IMR-90 (cell line): ENCODE data around the gene KCNT2. TPM values are rescaled to one million over a fixed set of nuclear protein-coding genes. Genes with fewer than 3 reads are reported as not detected.

Source experiments
- ATAC-seq: fragments of 200-7000 bp; cut with Tn5 transposase; 2 replicates; pipeline ENCODE4 v1.9.1; 2020; ENCODE audit warnings: low read depth, mild to moderate bottlenecking, moderate library complexity
- BruUV-seq: library from RNA; stranded (reverse); fragments of 400-500 nt; replicated peaks from 2 replicates; lab custom pipeline; 2021; lab: Mats Ljungman, UMichigan
- CTCF ChIA-PET: fragments of 300-600 bp; formaldehyde crosslinking; extraction: SDS; loops from one replicate; lab custom pipeline; 2021; ENCODE audit warnings: antibody characterized with exemption; lab: Yijun Ruan, JAX
- POLR2A ChIA-PET: fragments of 300-600 bp; sonication (Branson Sonifier 250); formaldehyde crosslinking; loops from one replicate; lab custom pipeline; 2022; ENCODE audit warnings: antibody characterized with exemption; ENCODE audit not compliant: unreplicated experiment; lab: Charles Lee
- DNase-seq: peaks from one replicate; pipeline ENCODE4 v3.0.0; 2013
- H2AFZ ChIP-seq: replicated peaks from 2 replicates; pipeline ENCODE3; 2013; ENCODE audit warnings: low read length, mild to moderate bottlenecking; ENCODE audit not compliant: poor library complexity
- H2AK5ac ChIP-seq: 2 replicates; pipeline ENCODE4 v1.6.1; 2013; ENCODE audit warnings: low read depth, low read length, inconsistent platforms
- H2AK9ac ChIP-seq: replicated peaks from 2 replicates; pipeline ENCODE3; 2013; ENCODE audit warnings: mild to moderate bottlenecking, low read depth, low read length, moderate library complexity; ENCODE audit not compliant: poor library complexity
- H2BK120ac ChIP-seq: 2 replicates; pipeline ENCODE4 v1.6.1; 2013; ENCODE audit warnings: low read depth, low read length, inconsistent platforms
- H2BK15ac ChIP-seq: 3 replicates; pipeline ENCODE4 v1.6.1; 2013; ENCODE audit warnings: low read depth, low read length, inconsistent platforms
- H2BK20ac ChIP-seq: 2 replicates; pipeline ENCODE4 v1.6.1; 2013; ENCODE audit warnings: low read depth, mild to moderate bottlenecking, inconsistent platforms, low read length, moderate library complexity
- H2BK5ac ChIP-seq: 2 replicates; pipeline ENCODE4 v1.6.1; 2013; ENCODE audit warnings: mild to moderate bottlenecking, low read depth, low read length, inconsistent platforms; ENCODE audit not compliant: poor library complexity, severe bottlenecking
- H3K14ac ChIP-seq: replicated peaks from 2 replicates; pipeline ENCODE4 v1.6.1; 2013; ENCODE audit warnings: low read depth, low read length, inconsistent platforms
- H3K18ac ChIP-seq: 2 replicates; pipeline ENCODE4 v1.6.1; 2013; ENCODE audit warnings: low read depth, low read length, control low read depth
- H3K23ac ChIP-seq: 2 replicates; pipeline ENCODE4 v1.6.1; 2013; ENCODE audit warnings: low read depth, low read length, inconsistent platforms
- H3K27ac ChIP-seq: 2 replicates; pipeline ENCODE4 v1.5.1; 2013; ENCODE audit warnings: mild to moderate bottlenecking, control low read depth, low read length; ENCODE audit not compliant: insufficient read depth
- H3K27me3 ChIP-seq: 2 replicates; pipeline ENCODE4 v1.6.1; 2013; ENCODE audit warnings: low read length; ENCODE audit not compliant: control insufficient read depth, insufficient read depth
- H3K36me3 ChIP-seq: 2 replicates; pipeline ENCODE4 v1.6.1; 2013; ENCODE audit warnings: low read length, mixed read lengths; ENCODE audit not compliant: control insufficient read depth, insufficient read depth
- H3K4ac ChIP-seq: 2 replicates; pipeline ENCODE4 v1.6.1; 2013; ENCODE audit warnings: low read depth, low read length, inconsistent platforms
- H3K4me1 ChIP-seq: 2 replicates; pipeline ENCODE4 v1.6.1; 2013; ENCODE audit warnings: low read length, mixed read lengths; ENCODE audit not compliant: control insufficient read depth, insufficient read depth
- H3K4me2 ChIP-seq: 2 replicates; pipeline ENCODE4 v1.6.1; 2013; ENCODE audit warnings: low read depth, mild to moderate bottlenecking, control low read depth, low read length, moderate library complexity
- H3K4me3 ChIP-seq: 2 replicates; pipeline ENCODE4 v1.5.1; 2013; ENCODE audit warnings: low read depth, mild to moderate bottlenecking, control low read depth, low read length, moderate library complexity; ENCODE audit not compliant: insufficient read depth
- H3K56ac ChIP-seq: 2 replicates; pipeline ENCODE4 v1.6.1; 2013; ENCODE audit warnings: low read length, inconsistent platforms; ENCODE audit not compliant: insufficient read depth; ENCODE audit errors: extremely low read depth
- H3K79me1 ChIP-seq, 2 experiments: 2 replicates each; pipeline ENCODE4 v1.6.1; 2013; ENCODE audit warnings: low read length in 2 of 2, inconsistent platforms in 1 of 2, low read depth in 1 of 2
- H3K9ac ChIP-seq: 2 replicates; pipeline ENCODE4 v1.6.1; 2013; ENCODE audit warnings: low read depth, low read length, control low read depth
- H3K9me1 ChIP-seq: 2 replicates; pipeline ENCODE4 v1.6.1; 2013; ENCODE audit warnings: low read length, inconsistent platforms; ENCODE audit not compliant: insufficient read depth
- H3K9me3 ChIP-seq: 2 replicates; pipeline ENCODE4 v1.6.1; 2013; ENCODE audit warnings: low read length; ENCODE audit not compliant: control insufficient read depth, insufficient read depth
- H4K20me1 ChIP-seq: 2 replicates; pipeline ENCODE4 v1.6.1; 2013; ENCODE audit warnings: low read length, inconsistent platforms; ENCODE audit not compliant: insufficient read depth
- H4K5ac ChIP-seq: 2 replicates; pipeline ENCODE4 v1.6.1; 2013; ENCODE audit warnings: mild to moderate bottlenecking, low read depth, low read length, control low read depth
- H4K8ac ChIP-seq, 2 experiments: 2 replicates each; pipeline ENCODE4 v1.6.1; 2013; ENCODE audit warnings: low read depth in 2 of 2, low read length in 2 of 2, control low read depth in 1 of 2, inconsistent platforms in 1 of 2
- H4K91ac ChIP-seq: 2 replicates; pipeline ENCODE4 v1.6.1; 2013; ENCODE audit warnings: low read depth, low read length, inconsistent platforms; ENCODE audit not compliant: insufficient read depth
- BHLHE40 ChIP-seq: fragments of 150-350 bp; IDR thresholded peaks from 2 replicates; pipeline ENCODE4 v1.6.1; 2016; ENCODE audit warnings: mild to moderate bottlenecking, low read depth, low read length
- CEBPB ChIP-seq: IDR thresholded peaks from 2 replicates; pipeline ENCODE4 v1.6.1; 2012; ENCODE audit warnings: low read depth, low read length, improper control_type of control experiment
- FOS ChIP-seq: fragments of 150-350 bp; IDR thresholded peaks from 2 replicates; pipeline ENCODE4 v1.6.1; 2016; ENCODE audit warnings: low read depth, low read length
- MAFK ChIP-seq: IDR thresholded peaks from 2 replicates; pipeline ENCODE4 v1.6.1; 2012; ENCODE audit warnings: low read depth, low read length, improper control_type of control experiment
- MXI1 ChIP-seq: IDR thresholded peaks from 2 replicates; pipeline ENCODE4 v1.6.1; 2012; ENCODE audit warnings: low read depth, mild to moderate bottlenecking, low read length, moderate library complexity, borderline replicate concordance
- NFE2L2 ChIP-seq: fragments of 150-350 bp; IDR thresholded peaks from 2 replicates; pipeline ENCODE4 v1.6.1; 2016; ENCODE audit warnings: low read depth, mild to moderate bottlenecking, low read length
- POLR2A ChIP-seq: IDR thresholded peaks from 2 replicates; pipeline ENCODE4 v1.6.1; 2012; ENCODE audit warnings: mild to moderate bottlenecking, low read depth, low read length
- RAD21 ChIP-seq: IDR thresholded peaks from 2 replicates; pipeline ENCODE4 v1.6.1; 2012; ENCODE audit warnings: low read length, improper control_type of control experiment
- RCOR1 ChIP-seq: IDR thresholded peaks from 2 replicates; pipeline ENCODE4 v1.6.1; 2012; ENCODE audit warnings: mild to moderate bottlenecking, low read length, improper control_type of control experiment; ENCODE audit not compliant: insufficient replicate concordance
- RFX5 ChIP-seq: IDR thresholded peaks from 2 replicates; pipeline ENCODE4 v1.8.0; 2012; ENCODE audit warnings: low read depth, mild to moderate bottlenecking, low read length, moderate library complexity
- SMC3 ChIP-seq: fragments of 150-350 bp; IDR thresholded peaks from 2 replicates; pipeline ENCODE4 v1.6.1; 2016; ENCODE audit warnings: low read depth, mild to moderate bottlenecking, antibody characterized with exemption, low read length, moderate library complexity
- USF2 ChIP-seq: fragments of 150-350 bp; IDR thresholded peaks from 2 replicates; pipeline ENCODE4 v1.6.1; 2017; ENCODE audit warnings: mild to moderate bottlenecking, antibody characterized with exemption, low read length, low read depth
- whole genome bisulfite sequencing, 2 experiments: methylation state at CpG; one replicate each; pipeline versions ENCODE4 v1.1.5 to v1.1.7; 2013; ENCODE audit warnings: missing lambda C conversion rate in 2 of 2; ENCODE audit not compliant: insufficient read length in 1 of 2; ENCODE audit errors: extremely low coverage in 2 of 2; 5-methylcytosine and 5-hydroxymethylcytosine counted together
- dilution Hi-C: fragments of 300-500 bp; cut with HindIII; formaldehyde crosslinking; loops from one replicate; pipeline ENCODE4 v1.14.3; 2018; ENCODE audit warnings: low sequenced_read_pairs; ENCODE audit not compliant: unreplicated experiment
- in situ Hi-C: fragments of 300-500 bp; cut with MboI; formaldehyde crosslinking; loops from 3 replicates; pipeline ENCODE4 v1.14.3; 2019; ENCODE audit warnings: low sequenced_read_pairs, inconsistent platforms, mixed read lengths
- intact Hi-C: fragments of 100-400 bp; cut with micrococcal nuclease; formaldehyde crosslinking; loops from 2 replicates; pipeline ENCODE4 v1.10.0; 2022
- polyA plus RNA-seq, 3 experiments: library from polyadenylated mRNA; depleted of rRNA; stranded (reverse); fragments of >200 nt; gene quantifications; 2 replicates each; pipeline ENCODE4 v1.2.3, GENCODE V29; 2012; ENCODE audit warnings: low replicate concordance in 1 of 3
- total RNA-seq: library from RNA; depleted of rRNA; stranded (reverse); fragments of >200 nt; gene quantifications from 2 replicates; pipeline ENCODE4 v1.2.3, GENCODE V29; 2012
- TF ChIP-seq, protein P1 (sequence below): conservative IDR thresholded peaks from 2 replicates; pipeline ENCODE4 v1.5.1; 2012; ENCODE audit warnings: mild to moderate bottlenecking, low read depth, low read length, improper control_type of control experiment
- TF ChIP-seq, protein P2 (sequence below): fragments of 150-350 bp; IDR thresholded peaks from 2 replicates; pipeline ENCODE4 v1.6.1; 2016; ENCODE audit warnings: low read depth, mild to moderate bottlenecking, low read length, moderate library complexity, borderline replicate concordance

KCNT2 gene
- total and polyA plus RNA-seq, 2 of the 4 experiments (the other 2 are of a cell fraction) = 0.22 to 0.72 TPM

GRCh38 chr1:196527919-196528318, 80.3 kb downstream of the KCNT2 start:
- no CpG with 5 or more reads among the region's 2 CpGs for WGBS, 2 experiments
- POLR2A ChIA-PET = no interaction called here
- H3K4me1 ChIP-seq = no peaks in the 10 kb centered on the region
- no peak overlapping the region for H3K23ac ChIP-seq
- H3K56ac ChIP-seq = no peak overlapping the region
- 0 out of 2 replicates have a peak, but pooled peaks cover under 1% of the 10 kb centered on the region for H3K9me3 ChIP-seq
- H4K20me1 ChIP-seq = no peaks in the 10 kb centered on the region
- no peak overlapping the region for H3K27ac ChIP-seq
- no peaks in the 10 kb centered on the region for H3K36me3 ChIP-seq
- TF ChIP-seq NFE2L2 = no peak
- no peak for TF ChIP-seq FOS
- no peak for TF ChIP-seq CEBPB
- no peak for TF ChIP-seq MXI1
- no peak for TF ChIP-seq POLR2A
- no peak for TF ChIP-seq SMC3
- no peak for TF ChIP-seq USF2
- TF ChIP-seq BHLHE40 = no peak
- TF ChIP-seq, protein P1, sequence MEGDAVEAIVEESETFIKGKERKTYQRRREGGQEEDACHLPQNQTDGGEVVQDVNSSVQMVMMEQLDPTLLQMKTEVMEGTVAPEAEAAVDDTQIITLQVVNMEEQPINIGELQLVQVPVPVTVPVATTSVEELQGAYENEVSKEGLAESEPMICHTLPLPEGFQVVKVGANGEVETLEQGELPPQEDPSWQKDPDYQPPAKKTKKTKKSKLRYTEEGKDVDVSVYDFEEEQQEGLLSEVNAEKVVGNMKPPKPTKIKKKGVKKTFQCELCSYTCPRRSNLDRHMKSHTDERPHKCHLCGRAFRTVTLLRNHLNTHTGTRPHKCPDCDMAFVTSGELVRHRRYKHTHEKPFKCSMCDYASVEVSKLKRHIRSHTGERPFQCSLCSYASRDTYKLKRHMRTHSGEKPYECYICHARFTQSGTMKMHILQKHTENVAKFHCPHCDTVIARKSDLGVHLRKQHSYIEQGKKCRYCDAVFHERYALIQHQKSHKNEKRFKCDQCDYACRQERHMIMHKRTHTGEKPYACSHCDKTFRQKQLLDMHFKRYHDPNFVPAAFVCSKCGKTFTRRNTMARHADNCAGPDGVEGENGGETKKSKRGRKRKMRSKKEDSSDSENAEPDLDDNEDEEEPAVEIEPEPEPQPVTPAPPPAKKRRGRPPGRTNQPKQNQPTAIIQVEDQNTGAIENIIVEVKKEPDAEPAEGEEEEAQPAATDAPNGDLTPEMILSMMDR = no peak
- TF ChIP-seq RAD21 = no peak
- TF ChIP-seq, protein P2, sequence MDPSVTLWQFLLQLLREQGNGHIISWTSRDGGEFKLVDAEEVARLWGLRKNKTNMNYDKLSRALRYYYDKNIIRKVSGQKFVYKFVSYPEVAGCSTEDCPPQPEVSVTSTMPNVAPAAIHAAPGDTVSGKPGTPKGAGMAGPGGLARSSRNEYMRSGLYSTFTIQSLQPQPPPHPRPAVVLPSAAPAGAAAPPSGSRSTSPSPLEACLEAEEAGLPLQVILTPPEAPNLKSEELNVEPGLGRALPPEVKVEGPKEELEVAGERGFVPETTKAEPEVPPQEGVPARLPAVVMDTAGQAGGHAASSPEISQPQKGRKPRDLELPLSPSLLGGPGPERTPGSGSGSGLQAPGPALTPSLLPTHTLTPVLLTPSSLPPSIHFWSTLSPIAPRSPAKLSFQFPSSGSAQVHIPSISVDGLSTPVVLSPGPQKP = no peak
- no peak for TF ChIP-seq RCOR1
- no peak for TF ChIP-seq RFX5
- no peak for TF ChIP-seq MAFK
- H2BK120ac ChIP-seq = no peak overlapping the region
- CTCF ChIA-PET = no interaction called here
- no peak overlapping the region for H2AFZ ChIP-seq
- DNase-seq (no peak), ATAC-seq (no peak)
- no peak overlapping the region for H3K4ac ChIP-seq
- no peak overlapping the region for H2BK15ac ChIP-seq
- no peak overlapping the region for H3K4me2 ChIP-seq
- H3K18ac ChIP-seq = no peak overlapping the region
- no peak overlapping the region for H4K5ac ChIP-seq
- no TSS peak for BruUV-seq
- intact Hi-C loops (no loop called here), dilution Hi-C loops (no loop called here), in situ Hi-C loops (no loop called here)
- no peak overlapping the region for H3K4me3 ChIP-seq
- H2AK5ac ChIP-seq = no peak overlapping the region
- H2AK9ac ChIP-seq = no peak overlapping the region
- no peak overlapping the region for H3K9ac ChIP-seq
- H4K91ac ChIP-seq = no peak overlapping the region
- H3K79me1 ChIP-seq = no peaks in the 10 kb centered on the region
- H4K8ac ChIP-seq = no peak overlapping the region
- no peak overlapping the region for H2BK5ac ChIP-seq
- no peaks in the 10 kb centered on the region for H3K9me1 ChIP-seq
- H3K27me3 ChIP-seq = no peaks in the 10 kb centered on the region
- H2BK20ac ChIP-seq = no peak overlapping the region
- H3K14ac ChIP-seq = no peak overlapping the region
